Left lung (tissue), 10 donors: ENCODE data around the gene LAMA5. TPM values are rescaled to one million over a fixed set of nuclear protein-coding genes. Genes with fewer than 3 reads are reported as not detected.

Experiments used
- ATAC-seq: fragments of 200-7000 bp; cut with Tn5 transposase; one replicate; pipeline ENCODE4 v1.9.1; 2020; ENCODE audit warnings: moderate library complexity
- DNase-seq, 4 donors: peaks; one replicate each; pipeline ENCODE4 v3.0.0-alpha.2; 2013 to 2020
- H3K27ac ChIP-seq, 2 donors: fragments of 200-600 bp; sonication (generic) in 1 of 2; one replicate each; pipeline versions ENCODE4 v1.5.0 to v1.8.0; 2020 to 2021
- H3K27me3 ChIP-seq, 2 donors: fragments of 200-600 bp; sonication (generic) in 1 of 2; one replicate each; pipeline versions ENCODE4 v1.5.0 to v1.8.0; 2020 to 2021
- H3K36me3 ChIP-seq, 2 donors: fragments of 200-600 bp; sonication (generic) in 1 of 2; one replicate each; pipeline versions ENCODE4 v1.5.0 to v1.8.0; 2020 to 2021
- H3K4me1 ChIP-seq, 2 donors: fragments of 200-600 bp; one replicate each; pipeline ENCODE4 v1.8.0; 2021
- H3K4me3 ChIP-seq, 2 donors: fragments of 200-600 bp; sonication (generic) in 1 of 2; one replicate each; pipeline versions ENCODE4 v1.5.0 to v1.8.0; 2020 to 2021; ENCODE audit warnings: mild to moderate bottlenecking in 1 of 2
- H3K9me3 ChIP-seq, 2 donors: fragments of 200-600 bp; sonication (generic) in 1 of 2; one replicate each; pipeline versions ENCODE4 v1.5.0 to v1.8.0; 2020 to 2021
- CTCF ChIP-seq, 2 donors: fragments of 200-600 bp; sonication (generic) in 1 of 2; IDR thresholded peaks; one replicate each; pipeline versions ENCODE4 v1.5.0 to v1.8.0; 2021; ENCODE audit warnings: antibody characterized with exemption in 2 of 2
- intact Hi-C, 2 donors: fragments of 100-400 bp; cut with DNase I; formaldehyde crosslinking; loops; one replicate each; pipeline versions ENCODE4 v1.11.2 to v1.14.2; 2022
- polyA plus RNA-seq, 6 donors: library from polyadenylated mRNA; unstranded; fragments of 120-200 nt; gene quantifications; one replicate each; pipeline ENCODE4 v1.2.1, GENCODE V29; 2013; ENCODE audit not compliant: insufficient read length in 6 of 6
- total RNA-seq, 2 donors: library from RNA; stranded (reverse); fragmentation: NEBNext Ultra II Directional; extraction: Animal tissue kit (Norgen Biotek cat#: 25700); gene quantifications; one replicate each; pipeline ENCODE4 v1.2.1, GENCODE V29; 2021
- donor health status: DM: no; HTN: yes; CAD: no.
- donor health status: DM: no; HTN: no; CAD: no.

Gene LAMA5
- total and polyA plus RNA-seq, 8 donors: 123 to 267 (median 158) TPM

- DNase-seq (no peak), ATAC-seq (no peak)
- H3K4me3 ChIP-seq: no peak overlapping the region
- no peaks in the 10 kb centered on the region for H3K9me3 ChIP-seq
- H3K27me3 ChIP-seq: no peaks in the 10 kb centered on the region
- TF ChIP-seq CTCF (IDR thresholded peaks at IDR 0.05): no peak
- H3K36me3 ChIP-seq: peaks cover 0 to 80% of the 10 kb centered on the region in 2 donors
- intact Hi-C loops: no loop called here
- no peaks in the 10 kb centered on the region for H3K4me1 ChIP-seq
- no peak overlapping the region for H3K27ac ChIP-seq
These were observed 93.7 kb downstream of the LAMA5 start for GRCh38 chr20:62273416-62273815.

- intact Hi-C loops: no loop called here
These were observed 94.9 kb downstream of the LAMA5 start for GRCh38 chr20:62272200-62272599.

GRCh38 chr20:62269871-62270270 lies 97.2 kb downstream of the LAMA5 start:
- Histone ChIP-seq H3K4me1 (no peaks in the 10 kb centered on the region), H3K9me3 (peaks cover 0 to 3% of the 10 kb centered on the region in 2 donors), H3K27ac (no peak overlapping the region), H3K27me3 (no peaks in the 10 kb centered on the region), H3K36me3 (peaks cover 0 to 83% of the 10 kb centered on the region in 2 donors), H3K4me3 (no peak overlapping the region)
- TF ChIP-seq CTCF (IDR thresholded peaks at IDR 0.05): no peak
- ATAC-seq (no peak), DNase-seq (no peak)
- intact Hi-C loops: no loop called here

More at GRCh38 chr20:62272200-62272599, 94.9 kb downstream of the LAMA5 start:
- ATAC-seq: no peak
- Histone ChIP-seq H3K27me3 (no peaks in the 10 kb centered on the region), H3K36me3 (peaks cover 0 to 78% of the 10 kb centered on the region in 2 donors), H3K4me1 (no peaks in the 10 kb centered on the region), H3K4me3 (no peak overlapping the region), H3K9me3 (no peaks in the 10 kb centered on the region), H3K27ac (no peak overlapping the region)
- TF ChIP-seq CTCF (IDR thresholded peaks at IDR 0.05): no peak
- DNase-seq: no peak

GRCh38 chr20:62269378-62269777 lies 97.7 kb downstream of the LAMA5 start:
- no peak for ATAC-seq
- intact Hi-C loops: no loop called here
- H3K9me3 ChIP-seq: peaks cover 0 to 3% of the 10 kb centered on the region in 2 donors
- H3K27ac ChIP-seq: no peak overlapping the region
- TF ChIP-seq CTCF (IDR thresholded peaks at IDR 0.05): no peak
- no peaks in the 10 kb centered on the region for H3K27me3 ChIP-seq
- no peaks in the 10 kb centered on the region for H3K4me1 ChIP-seq
- peaks cover 0 to 84% of the 10 kb centered on the region in 2 donors for H3K36me3 ChIP-seq
- no peak overlapping the region for H3K4me3 ChIP-seq
- no peak for DNase-seq

DNA sequence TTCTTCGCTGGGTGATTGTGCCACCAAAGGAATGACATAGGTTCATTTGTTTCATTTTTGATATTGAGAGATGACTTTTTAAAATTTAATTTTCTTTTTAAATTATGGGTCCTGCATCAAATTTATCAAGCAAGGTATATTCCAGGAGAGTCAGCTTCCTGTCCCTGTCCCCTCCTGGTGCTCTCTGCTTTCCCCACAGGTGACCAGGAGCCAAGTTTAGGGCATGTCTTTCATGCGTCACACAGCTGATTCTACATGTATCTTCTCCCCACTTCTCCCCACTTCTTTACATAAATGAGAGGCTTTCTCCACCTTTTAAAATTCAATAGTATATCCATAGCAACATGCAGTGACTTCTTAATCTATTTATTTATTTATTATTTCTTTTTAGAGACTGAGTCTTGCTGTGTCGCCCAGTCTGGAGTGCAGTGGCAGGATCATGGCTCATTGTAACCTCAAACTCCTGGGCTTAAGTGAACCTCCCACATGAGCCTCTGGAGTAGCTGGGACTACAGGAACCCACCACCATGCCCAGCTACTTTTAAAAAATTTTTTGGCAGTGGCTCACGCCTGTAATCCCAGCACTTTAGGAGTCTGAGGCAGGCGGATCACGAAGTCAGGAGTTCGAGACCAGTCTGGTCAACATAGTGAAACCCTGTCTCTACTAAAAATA lies 98.7 kb downstream of the LAMA5 start:
- ATAC-seq (no peak), DNase-seq (no peak)
- no peaks in the 10 kb centered on the region for H3K27me3 ChIP-seq
- TF ChIP-seq CTCF (IDR thresholded peaks at IDR 0.05): no peak
- peaks cover 0 to 3% of the 10 kb centered on the region in 2 donors for H3K9me3 ChIP-seq
- H3K36me3 ChIP-seq: peaks cover 0 to 84% of the 10 kb centered on the region in 2 donors
- no peak overlapping the region for H3K27ac ChIP-seq
- intact Hi-C loops: no loop called here
- H3K4me1 ChIP-seq: no peaks in the 10 kb centered on the region
- H3K4me3 ChIP-seq: no peak overlapping the region
